GM21619 (cell line): ENCODE results near the gene SNX25.
"Not testable (repeated sequence)": the region's sequence is repeated elsewhere in the genome, so short reads cannot be mapped to it uniquely, and the experiment has no call there.

ENCODE experiments used
- ATAC-seq: cut with Tn5 transposase; IDR thresholded peaks from one replicate; pipeline ENCODE4 v1.9.1; 2021; ENCODE audit not compliant: unreplicated experiment

Gene SNX25

GRCh38 chr4:185335579-185335978, 126.2 kb downstream of the SNX25 start:
- no peak for ATAC-seq

DNA sequence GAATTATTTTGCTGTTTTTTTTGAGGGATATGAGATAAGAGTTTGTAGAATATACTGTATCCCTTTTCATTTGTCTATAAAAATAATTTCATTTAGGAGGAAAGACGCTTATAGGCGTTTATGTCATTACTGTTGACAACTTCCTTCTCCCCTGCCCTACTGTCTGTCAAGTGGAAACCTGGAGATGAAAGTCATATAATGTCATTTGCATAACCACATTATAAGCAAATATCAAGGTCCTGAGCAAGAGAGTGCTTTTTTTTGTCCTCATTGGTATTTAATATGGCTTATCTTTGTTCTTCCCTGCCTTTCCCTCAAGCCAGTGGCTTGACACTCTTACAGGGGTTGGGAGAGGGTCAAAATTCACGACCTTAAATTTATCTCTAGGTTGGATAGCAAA, 130.5 kb downstream of the SNX25 start:
- ATAC-seq, result no peak

GRCh38 chr4:185341377-185341776, 132.0 kb downstream of the SNX25 start:
- no peak for ATAC-seq

DNA sequence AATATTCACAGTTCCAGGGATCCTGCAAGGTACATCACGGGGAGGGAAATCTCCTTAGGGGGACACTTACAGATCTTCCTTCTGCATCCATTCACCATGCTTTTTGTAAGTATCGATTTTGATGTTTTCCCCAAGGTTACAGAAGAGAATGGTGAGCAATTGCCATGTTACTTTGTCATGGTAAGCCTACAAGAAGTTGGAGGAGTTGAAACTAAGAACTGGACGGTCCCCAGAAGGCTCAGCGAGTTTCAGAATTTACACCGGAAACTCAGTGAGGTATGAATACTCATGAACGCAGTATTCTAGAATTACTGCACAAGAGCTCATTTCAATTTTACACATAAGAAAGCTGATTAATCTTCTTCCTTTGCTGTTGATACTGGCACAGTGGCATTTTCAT, 132.4 kb downstream of the SNX25 start:
- peak; percentile 74 for ATAC-seq

DNA sequence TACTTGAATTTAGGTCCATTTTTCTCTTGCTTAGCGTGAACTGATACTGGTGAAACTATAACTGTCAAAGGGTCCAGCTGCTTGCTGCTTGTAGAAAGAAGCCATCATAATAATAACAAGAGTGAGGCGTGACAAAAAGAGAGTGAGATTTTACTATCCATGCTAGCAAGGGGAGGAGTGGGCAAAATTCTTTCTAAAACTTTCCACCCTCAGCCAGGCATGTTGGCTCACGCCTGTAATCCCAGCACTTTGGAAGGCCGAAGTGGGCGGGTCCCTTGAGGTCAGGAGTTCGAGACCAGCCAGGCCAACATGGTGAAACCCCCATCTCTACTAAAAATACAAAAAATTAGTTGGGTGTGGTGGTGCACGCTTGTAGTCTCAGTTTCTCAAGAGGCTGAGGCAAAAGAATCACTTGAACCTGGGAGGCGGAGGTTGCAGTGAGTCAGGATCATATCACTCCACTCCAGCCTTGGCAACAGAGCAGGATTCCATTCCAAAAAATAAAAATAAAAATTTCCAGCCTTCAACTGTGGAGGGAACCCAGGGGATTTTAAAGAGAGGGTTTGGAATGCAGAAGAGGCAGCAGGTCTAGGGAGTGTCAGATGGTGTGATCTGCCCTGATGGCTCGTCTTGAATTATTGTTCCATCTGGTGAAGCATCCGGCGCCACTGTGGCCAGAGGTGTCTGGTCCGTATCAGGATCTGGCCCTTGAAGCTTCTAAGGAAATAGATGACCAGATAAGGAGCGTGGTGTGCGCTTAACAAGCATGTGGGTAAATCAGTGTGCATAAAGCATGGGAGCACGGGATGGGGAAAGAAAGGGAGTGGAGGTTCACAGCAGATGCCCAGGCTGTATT, 134.6 kb downstream of the SNX25 start:
- ATAC-seq, result peak; percentile 33

DNA sequence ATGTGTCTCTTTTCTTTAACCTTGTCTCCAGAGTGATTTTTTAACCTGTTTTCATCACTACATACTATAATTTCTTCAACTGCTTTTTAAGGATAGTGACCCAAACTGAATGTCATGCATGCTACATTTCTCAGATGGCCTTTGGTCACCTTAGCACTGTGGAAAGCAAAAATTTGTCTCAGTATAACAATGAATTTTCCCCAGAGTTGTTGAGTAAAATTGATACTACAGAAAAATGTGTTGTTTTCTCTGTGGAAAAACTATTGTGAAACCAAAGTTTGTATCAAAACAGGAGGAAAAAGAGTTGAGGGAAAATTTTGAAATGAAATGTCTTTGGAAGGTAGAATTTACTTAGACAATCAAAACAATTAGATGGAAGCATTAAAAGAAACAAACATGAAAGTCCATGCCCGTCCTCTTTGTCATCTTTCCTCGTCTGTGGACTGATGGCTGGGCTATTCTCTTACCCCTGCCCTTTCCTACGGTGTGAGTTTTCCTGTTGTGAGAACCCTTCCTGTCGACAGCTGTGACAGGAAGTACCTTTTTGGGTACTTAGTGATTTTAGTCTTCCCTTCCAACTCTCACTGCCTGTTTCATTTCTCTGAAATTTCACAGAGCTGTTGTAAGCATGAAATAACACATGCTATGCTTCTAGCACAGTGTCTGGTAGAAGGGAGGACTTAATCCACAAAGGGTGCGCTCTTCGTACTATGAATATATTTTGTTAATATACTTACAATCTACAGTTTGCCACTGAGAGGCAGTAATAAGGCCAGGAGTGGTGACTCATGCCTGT, 135.5 kb downstream of the SNX25 start:
- ATAC-seq, result peak; percentile 44

GRCh38 chr4:185346975-185347601, 137.7 kb downstream of the SNX25 start:
- no peak for ATAC-seq

- ATAC-seq, result no peak
Measured at GRCh38 chr4:185351691-185352090, 142.3 kb downstream of the SNX25 start.

DNA sequence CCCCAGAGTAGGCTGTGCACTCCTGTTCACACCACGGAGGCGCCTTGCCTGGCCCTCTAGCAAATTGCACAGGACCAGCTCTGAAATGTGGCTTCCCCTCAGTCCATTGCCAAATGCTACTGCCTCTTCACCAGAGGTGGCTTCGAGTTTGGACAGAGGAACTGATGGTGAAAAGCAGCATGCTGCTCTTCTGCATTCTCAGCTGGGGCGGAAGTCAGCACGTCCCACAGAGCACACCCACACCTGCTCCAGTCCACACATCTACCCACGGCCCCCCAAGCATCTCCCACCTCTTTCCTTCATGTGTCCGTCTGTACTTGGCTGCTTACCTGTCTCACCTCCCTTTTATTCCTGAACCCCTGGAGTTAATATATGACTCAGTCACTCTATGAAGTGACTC, 142.8 kb downstream of the SNX25 start:
- no peak for ATAC-seq

DNA sequence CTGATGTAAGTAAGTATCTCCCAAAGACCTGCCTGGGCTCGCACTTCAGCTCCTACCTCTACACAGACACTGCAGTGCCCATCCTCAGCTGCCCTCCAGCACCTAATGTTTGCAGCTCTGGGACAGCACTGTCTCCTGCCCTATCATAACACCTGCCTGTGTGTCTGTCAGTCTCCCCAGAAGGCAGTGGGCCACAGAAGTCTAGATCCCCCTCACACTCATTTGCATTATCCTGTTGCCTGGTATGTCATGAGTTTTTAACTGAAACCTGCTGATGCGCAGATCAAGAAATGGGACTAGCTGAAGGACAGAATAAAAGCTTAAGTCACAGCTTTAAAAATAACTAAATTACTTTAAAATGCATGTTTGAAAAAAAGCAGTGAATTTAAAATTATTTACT, 143.3 kb downstream of the SNX25 start:
- ATAC-seq, result no peak

GRCh38 chr4:185357211-185357610, 147.8 kb downstream of the SNX25 start:
- no peak for ATAC-seq

DNA sequence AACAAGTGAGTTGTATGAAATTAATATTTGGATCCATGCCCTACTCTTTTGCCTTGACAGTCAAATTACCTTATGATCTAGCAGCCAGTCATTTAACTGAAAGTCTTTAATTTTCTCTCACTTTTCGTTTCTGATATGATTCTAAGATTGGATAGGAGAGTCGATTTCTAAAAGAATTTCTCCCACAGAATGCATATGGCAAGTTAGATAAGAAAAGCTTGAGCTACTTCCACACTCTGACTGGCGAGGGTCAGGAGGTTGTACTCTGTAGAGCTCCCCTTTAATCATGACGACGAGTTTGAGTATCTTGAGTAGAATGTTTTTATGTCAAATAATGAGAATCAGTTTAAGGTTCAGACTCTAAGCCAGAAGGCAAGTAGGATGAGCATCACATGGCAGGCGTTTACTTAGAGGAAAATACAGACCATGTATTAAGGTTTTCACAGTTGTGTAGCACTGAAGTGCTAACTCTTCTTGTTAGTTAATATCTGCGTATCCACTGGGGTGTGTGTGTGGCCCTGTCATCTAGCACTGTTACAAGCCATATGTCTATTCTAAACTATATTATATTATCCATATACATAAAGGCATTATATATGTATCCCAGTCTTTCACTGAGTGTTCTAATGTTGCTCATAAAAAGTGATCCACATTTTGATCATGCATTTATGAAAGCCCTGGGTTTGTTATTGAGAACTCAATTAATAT, 148.5 kb downstream of the SNX25 start:
- ATAC-seq, result no peak

DNA sequence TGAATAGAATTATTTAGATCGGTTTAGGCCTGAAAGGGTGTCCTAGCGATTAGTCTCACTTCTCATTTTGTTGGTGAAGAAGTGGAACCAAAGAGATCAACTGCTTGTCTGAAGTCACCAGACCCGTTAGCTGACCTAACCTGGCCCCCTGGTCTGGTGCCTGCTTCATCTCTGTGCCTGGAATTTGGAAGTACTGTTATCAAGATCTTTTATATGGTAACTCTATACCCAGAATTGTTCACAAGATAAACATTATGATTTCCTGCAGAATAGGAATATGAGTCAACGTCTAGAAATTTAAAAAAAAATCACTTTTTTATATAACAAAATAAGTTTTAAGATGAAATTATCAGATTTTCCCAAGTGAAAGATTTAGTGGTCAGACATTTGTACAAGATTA, 149.1 kb downstream of the SNX25 start:
- no peak for ATAC-seq

- no peak for ATAC-seq
Measured at GRCh38 chr4:185358959-185359358, 149.6 kb downstream of the SNX25 start.

DNA sequence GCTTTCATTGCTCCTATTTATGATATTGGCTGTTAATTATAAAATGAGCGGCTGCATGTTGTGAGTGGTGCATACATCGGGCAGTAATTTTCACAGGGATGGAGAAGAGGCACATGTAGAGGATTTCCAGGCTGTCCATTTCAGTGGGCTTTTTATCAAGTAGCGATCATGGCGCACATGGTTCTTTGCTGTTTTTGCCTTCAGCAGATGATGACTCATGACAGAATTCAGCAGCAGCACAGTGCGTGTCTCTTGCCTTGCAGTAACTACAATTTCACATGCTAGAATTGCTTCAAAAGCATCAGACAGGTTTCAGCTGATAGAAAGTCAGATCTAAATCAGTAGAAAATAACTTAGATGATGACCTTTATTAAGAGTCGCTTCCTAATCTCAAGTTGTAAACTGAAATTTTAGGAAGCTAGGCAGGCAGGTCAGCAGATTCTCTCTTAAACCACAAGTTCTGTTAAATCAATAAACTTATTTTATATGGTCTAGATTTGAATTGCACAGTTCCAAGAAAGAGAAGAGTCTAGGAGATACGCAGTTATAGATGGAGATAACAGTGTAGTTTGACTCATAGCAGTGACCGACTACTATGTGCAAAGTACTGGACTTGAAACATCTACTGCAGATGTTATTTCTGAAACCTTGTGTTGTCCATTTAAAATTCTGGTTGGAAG, 150.5 kb downstream of the SNX25 start:
- no peak for ATAC-seq

DNA sequence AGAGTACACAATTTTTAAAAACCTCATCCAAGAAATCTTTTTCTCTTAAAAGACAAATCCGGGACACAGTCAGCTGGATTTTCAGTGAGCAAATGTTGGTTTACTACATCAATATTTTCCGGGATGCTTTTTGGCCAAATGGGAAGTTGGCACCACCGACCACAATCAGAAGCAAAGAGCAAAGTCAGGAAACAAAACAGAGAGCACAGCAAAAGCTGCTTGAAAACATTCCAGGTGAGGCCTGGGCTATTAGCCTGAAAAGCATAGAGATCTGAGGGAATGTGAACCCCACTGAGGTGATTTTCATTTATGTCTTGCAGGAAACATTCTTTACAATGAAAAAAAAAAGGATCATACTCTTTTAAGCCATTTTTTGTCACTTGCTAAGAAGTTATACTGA, 152.5 kb downstream of the SNX25 start:
- ATAC-seq, result no peak

DNA sequence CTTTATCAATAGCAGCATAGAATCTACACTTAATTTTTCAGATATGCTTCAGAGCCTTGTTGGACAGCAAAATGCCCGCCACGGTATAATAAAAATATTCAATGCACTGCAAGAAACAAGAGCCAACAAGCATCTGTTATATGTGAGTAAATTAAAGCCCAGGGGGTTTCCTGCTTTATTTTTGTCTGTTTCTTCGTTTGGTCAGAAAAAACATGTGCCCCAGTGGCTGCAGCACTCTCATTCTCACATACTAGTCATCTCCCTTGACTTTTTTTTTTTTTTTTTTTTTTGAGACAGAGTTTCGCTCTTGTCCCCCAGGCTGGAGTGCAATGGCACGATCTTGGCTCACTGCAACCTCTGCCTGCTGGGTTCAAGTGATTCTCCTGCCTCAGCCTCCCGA, 153.2 kb downstream of the SNX25 start:
- not testable (repeated sequence) for ATAC-seq

GRCh38 chr4:185363251-185363650, 153.9 kb downstream of the SNX25 start:
- ATAC-seq, result no peak

DNA sequence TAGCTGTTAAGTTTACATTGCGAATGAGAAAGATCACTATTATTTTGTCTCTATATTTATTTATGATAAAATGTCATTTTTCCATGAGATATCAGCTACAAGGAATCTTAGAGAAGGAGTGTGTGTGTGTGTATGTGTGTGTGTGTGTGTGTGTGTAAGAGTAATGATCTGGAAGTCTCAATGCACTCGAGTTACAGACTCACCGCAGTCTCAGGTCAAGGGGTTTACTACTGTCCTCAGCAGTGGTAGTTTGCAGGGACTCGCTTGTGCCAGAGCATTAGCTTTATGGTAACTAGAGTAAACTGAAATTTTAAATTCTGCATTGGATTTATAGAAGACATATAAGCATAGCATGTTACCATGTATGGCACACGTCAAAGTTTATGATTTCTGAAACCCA, 155.5 kb downstream of the SNX25 start:
- ATAC-seq, result no peak

GRCh38 chr4:185369731-185370130, 160.3 kb downstream of the SNX25 start:
- no peak for ATAC-seq
